Measurements from ENCODE around the gene SEMA3A. TPM values are rescaled to one million over a fixed set of nuclear protein-coding genes. Genes with fewer than 3 reads are reported as not detected.

SEMA3A gene
- polyA plus RNA-seq, 1 experiment = 6.8 TPM

- CTCF ChIA-PET = interaction anchor here (0.7 to 1.0 kb wide), 2 partner anchors 10 to 11 kb away, joined by 3 read pairs; no protein-coding TSS in a partner anchor
- DNase-seq (ENCODE audit: low read depth) = no peak
- POLR2A ChIA-PET = no interaction called here
- Histone ChIP-seq H3K27me3 (ENCODE audit: control insufficient read depth, insufficient read depth, low read length) (no peaks in the 10 kb centered on the region), H3K4me3 (ENCODE audit: low read depth, low read length) (no peak overlapping the region), H3K36me3 (ENCODE audit: control insufficient read depth, insufficient read depth, low read length) (no peaks in the 10 kb centered on the region)
- no peak for TF ChIP-seq CTCF (IDR thresholded peaks at IDR 0.05; ENCODE audit: insufficient read depth, low read depth, low read length)
Observed at GRCh38 chr7:84091318-84091717, 103.3 kb downstream of the SEMA3A start.

- no peaks in the 10 kb centered on the region for H3K27me3 ChIP-seq (ENCODE audit: control insufficient read depth, insufficient read depth, low read length)
- no peak for DNase-seq (ENCODE audit: low read depth)
- TF ChIP-seq CTCF (IDR thresholded peaks at IDR 0.05; ENCODE audit: insufficient read depth, low read depth, low read length) = no peak
- H3K36me3 ChIP-seq (ENCODE audit: control insufficient read depth, insufficient read depth, low read length) = no peaks in the 10 kb centered on the region
- POLR2A ChIA-PET = interaction anchor here (0.6 kb wide), 1 partner anchor 23 kb away, joined by 3 read pairs; no protein-coding TSS in a partner anchor
- no peak overlapping the region for H3K4me3 ChIP-seq (ENCODE audit: low read depth, low read length)
- CTCF ChIA-PET = no interaction called here
Observed at GRCh38 chr7:84088802-84089201, 105.8 kb downstream of the SEMA3A start.

GRCh38 chr7:84085998-84086397, 108.6 kb downstream of the SEMA3A start:
- DNase-seq (ENCODE audit: low read depth) = no peak
- TF ChIP-seq CTCF (IDR thresholded peaks at IDR 0.05; ENCODE audit: insufficient read depth, low read depth, low read length) = no peak
- POLR2A ChIA-PET = no interaction called here
- CTCF ChIA-PET = no interaction called here
- Histone ChIP-seq H3K27me3 (ENCODE audit: control insufficient read depth, insufficient read depth, low read length) (no peaks in the 10 kb centered on the region), H3K4me3 (ENCODE audit: low read depth, low read length) (no peak overlapping the region), H3K36me3 (ENCODE audit: control insufficient read depth, insufficient read depth, low read length) (no peaks in the 10 kb centered on the region)

- no peak for TF ChIP-seq CTCF (IDR thresholded peaks at IDR 0.05; ENCODE audit: insufficient read depth, low read depth, low read length)
- H3K4me3 ChIP-seq (ENCODE audit: low read depth, low read length) = no peak overlapping the region
- no peaks in the 10 kb centered on the region for H3K36me3 ChIP-seq (ENCODE audit: control insufficient read depth, insufficient read depth, low read length)
- CTCF ChIA-PET = no interaction called here
- DNase-seq (ENCODE audit: low read depth) = no peak
- no peaks in the 10 kb centered on the region for H3K27me3 ChIP-seq (ENCODE audit: control insufficient read depth, insufficient read depth, low read length)
- POLR2A ChIA-PET = no interaction called here
Observed at GRCh38 chr7:84085147-84085546, 109.4 kb downstream of the SEMA3A start.

- ChIA-PET POLR2A (interaction anchor here (0.7 kb wide), 1 partner anchor 149 kb away, joined by 3 read pairs; no protein-coding TSS in a partner anchor), CTCF (no interaction called here)
- TF ChIP-seq CTCF (IDR thresholded peaks at IDR 0.05; ENCODE audit: insufficient read depth, low read depth, low read length) = no peak
- Histone ChIP-seq H3K27me3 (ENCODE audit: control insufficient read depth, insufficient read depth, low read length) (no peaks in the 10 kb centered on the region), H3K36me3 (ENCODE audit: control insufficient read depth, insufficient read depth, low read length) (no peaks in the 10 kb centered on the region), H3K4me3 (ENCODE audit: low read depth, low read length) (no peak overlapping the region)
- no peak for DNase-seq (ENCODE audit: low read depth)
Observed at GRCh38 chr7:84083846-84084245, 110.7 kb downstream of the SEMA3A start.
